ENCODE measurements around the gene DEGS2.

DEGS2 gene

DNA sequence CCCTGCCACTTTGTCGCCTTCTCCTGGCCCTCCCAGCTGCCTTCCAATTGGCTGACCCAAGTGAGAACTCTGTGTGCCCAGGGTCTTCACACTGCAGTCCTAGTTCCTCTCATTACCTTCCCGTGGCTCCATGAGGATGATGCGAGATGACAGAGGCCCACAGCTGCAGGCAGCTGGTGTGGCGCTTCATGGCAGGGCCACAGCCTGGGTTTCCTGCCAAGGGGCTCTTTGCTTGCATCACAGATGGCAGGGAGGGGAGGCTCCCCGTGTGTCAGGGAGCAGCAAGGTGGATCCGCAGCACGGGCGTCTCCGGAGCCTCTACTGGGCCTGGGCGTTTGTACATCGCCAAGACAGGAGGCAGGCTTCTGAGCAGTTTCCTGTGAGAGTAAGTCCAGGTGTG, 28.9 kb downstream of the DEGS2 start:
- no peak for DNase-seq

DNA sequence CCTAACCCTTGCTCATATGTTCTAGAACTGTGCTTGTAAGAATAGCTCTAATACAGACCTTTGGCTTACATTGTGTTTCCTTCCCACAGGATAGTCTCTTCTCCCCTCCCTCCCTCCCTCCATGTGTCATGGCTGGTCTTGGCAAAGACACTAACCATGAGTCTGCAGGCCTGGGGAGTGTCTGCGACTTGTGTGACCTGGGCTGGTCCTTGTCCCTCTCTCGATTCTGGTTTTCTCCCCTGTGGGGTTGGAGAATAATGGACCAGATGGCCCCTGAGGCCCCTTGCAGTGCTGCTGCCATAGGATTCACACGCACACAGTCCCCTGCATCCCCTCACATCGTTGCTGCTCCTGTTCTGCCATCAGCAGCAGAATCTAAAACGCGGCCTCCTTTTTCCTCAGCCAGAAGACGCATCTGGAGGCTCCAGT, 30.3 kb downstream of the DEGS2 start:
- no peak for DNase-seq

DNA sequence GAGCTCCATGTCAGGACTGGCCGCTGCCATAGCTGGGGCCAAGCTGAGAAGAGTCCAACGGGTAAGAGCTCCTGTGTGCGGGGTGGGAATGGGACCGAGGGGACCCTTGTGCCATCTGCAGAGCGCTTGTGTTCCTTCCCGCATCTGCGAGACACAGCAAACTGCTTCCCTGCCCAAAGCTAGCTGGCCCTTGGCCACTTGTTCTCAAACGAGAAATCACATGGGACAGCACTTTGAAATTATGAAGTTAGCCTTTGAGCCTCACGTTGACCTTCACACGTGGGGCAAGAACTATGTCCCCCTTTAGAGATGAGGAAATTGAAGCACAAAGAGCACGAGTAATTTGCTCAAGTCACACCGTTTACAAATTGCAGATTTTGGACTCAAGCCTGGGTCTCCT, 30.8 kb downstream of the DEGS2 start:
- no peak for DNase-seq

DNA sequence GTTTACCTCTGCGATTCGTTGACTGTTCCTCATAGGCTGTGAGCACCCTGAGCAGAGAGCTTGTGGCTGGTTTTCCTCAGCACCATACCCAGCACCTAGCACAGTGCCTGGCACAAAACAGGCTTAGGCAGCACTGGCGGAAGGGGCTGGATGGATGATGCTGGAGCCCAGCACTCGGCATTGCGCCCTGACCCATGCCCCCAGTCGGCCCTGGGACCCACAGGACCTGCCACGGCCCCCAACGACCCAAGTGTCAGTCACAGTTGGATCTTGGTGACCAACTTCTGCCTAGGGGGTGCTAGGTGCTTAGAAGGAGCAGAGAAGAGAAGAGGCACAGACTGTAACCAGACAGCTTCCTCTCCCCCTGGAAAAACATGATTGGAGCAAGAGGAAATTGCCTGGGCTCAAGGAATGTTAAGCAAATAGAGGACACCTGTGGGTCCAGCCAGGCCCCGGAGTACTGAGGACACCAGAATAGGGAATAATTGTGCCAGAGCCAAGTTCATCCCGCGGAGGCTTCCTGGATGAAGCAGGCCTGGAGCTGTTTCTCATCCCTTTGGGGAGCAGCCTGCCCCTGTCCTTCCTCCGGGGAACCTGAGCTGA, 31.5 kb downstream of the DEGS2 start:
- DNase-seq = no peak

DNA sequence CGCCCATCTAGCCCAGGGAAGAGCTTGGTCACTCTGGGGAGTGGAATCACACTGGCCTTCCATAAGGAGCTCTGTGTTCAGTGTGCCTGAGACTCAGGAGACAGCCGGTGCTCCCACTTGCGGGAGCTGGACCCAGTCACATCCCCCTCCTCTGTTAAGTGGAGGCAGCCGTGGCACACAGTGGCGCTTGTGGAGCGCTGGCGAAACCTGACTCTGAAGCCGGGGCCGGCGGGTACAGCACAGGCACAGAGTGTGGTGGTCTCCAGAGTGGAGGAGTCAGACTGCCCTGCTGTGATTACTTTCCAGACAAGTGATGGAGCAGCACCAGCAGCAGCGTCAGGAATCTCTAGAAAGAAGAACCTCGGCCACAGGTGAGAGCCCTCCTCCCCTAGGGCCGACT, 33.0 kb downstream of the DEGS2 start:
- no peak for DNase-seq

DNA sequence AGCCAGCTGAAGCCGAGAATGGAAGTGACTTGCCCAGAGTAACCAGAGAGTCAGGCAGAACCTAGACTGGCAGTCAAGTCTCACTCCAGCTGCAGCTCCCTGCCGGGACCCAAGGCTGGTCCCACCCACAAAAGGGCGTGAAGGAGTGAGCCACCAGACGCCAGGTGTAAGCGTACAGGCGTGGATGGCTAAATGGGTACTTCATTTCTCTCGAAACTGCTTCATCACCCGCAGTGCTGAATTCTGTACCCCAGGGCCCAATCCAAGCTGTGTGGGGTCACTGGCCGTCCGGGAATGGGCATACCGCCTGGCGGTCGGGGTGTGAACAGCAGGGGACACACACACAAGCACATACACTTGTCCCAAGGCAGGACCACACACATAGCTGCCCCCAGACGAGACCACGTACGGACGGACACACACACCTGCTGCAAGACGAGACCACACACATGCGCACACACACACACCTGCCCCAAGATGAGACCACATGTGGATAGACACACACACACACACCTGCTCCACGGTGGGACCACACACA, 34.8 kb downstream of the DEGS2 start:
- no peak for DNase-seq

DNA sequence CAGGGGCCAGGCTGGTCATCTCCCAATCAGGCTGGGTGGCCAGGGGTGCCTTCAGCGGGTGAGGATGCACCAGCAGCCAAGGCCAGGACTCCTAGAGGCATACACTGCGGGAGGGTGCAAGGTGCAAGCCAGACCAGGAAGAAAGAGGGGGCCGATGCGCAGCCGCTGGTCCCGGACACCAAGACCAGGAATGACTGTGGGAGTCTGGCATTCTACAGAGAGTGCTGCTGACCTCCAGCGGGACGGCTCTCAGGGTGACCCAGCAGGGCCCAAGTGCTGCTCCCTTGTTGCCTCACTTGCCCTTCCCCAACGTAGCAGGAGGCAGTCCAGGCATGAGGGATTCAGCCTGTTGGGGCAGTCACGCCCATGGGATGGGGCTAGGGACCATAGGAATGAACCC, 35.8 kb downstream of the DEGS2 start:
- no peak for DNase-seq

DNA sequence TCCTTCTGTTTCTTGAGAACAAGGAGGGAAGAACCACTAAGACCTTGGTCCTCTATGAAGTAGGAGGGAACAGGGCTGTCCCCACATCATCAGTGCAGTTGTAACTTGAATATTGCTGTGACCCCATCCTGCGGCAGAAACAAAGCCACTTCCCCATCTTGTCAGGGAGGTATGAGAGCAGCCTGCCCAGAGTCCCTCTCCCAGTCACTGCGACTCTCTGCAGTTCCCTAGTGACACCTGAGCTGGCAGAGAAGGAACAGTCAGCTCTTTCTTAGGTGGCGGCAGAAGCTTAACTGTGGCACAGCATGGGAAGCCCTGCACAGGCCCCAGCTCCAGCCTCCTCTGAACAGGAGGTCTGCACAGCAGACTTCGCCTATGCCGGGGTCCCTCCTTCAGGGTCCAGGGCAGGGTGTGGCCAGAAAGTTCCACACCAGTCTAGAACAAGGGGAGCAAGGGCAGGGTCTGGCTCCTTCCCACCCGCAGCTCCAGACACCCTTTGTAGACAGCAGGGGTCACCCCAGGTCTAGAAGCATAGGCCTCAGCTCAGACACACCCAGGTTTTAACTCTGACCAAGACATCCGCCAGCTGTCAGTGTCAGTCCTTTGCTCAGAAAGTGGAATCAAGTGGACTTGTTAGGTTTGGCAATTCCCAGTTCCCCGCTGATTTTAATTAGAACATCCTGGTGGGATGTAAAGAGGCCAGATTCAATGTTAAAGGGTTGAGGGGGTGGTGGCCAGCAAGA, 36.8 kb downstream of the DEGS2 start:
- no peak for DNase-seq

DNA sequence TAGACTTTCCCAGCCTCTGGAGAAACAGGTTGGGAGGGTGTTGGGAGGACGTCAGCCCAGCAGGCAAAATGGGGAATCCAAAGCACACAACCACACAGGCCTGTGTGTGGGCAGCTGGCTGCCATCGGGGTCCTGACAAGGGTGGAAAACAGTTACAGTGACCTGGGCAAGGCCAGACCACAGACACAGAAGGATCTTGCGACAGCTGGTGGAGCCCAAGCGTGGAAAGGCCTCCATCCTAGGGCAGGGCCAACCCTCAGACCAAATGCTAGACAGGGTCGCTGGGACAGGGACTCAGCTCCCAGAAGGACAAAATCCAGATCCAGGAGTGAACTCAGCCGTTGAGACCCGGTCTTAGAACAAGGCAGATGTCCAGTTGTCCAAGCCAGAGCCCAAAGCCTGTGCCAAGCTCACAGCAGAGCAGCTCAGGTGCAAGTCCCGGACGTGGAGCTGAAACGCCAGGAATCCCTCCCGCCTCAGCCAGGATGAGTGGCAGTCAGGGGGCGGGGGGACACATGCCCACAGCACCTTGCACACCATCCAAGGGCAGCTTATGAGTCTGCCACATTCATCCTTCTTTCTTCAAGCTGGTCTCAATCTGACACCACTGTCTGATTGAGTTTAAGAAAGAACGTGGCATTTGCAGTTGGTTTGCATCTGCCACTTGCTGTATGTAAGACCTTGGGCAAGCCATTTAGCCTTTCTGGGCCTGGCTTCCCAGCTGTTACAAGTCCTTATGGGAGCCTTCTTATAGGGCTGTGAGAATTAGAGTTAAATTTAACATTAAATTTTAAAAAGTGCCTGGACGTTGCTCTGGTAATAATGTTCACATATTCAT, 37.6 kb downstream of the DEGS2 start:
- DNase-seq = no peak

DNA sequence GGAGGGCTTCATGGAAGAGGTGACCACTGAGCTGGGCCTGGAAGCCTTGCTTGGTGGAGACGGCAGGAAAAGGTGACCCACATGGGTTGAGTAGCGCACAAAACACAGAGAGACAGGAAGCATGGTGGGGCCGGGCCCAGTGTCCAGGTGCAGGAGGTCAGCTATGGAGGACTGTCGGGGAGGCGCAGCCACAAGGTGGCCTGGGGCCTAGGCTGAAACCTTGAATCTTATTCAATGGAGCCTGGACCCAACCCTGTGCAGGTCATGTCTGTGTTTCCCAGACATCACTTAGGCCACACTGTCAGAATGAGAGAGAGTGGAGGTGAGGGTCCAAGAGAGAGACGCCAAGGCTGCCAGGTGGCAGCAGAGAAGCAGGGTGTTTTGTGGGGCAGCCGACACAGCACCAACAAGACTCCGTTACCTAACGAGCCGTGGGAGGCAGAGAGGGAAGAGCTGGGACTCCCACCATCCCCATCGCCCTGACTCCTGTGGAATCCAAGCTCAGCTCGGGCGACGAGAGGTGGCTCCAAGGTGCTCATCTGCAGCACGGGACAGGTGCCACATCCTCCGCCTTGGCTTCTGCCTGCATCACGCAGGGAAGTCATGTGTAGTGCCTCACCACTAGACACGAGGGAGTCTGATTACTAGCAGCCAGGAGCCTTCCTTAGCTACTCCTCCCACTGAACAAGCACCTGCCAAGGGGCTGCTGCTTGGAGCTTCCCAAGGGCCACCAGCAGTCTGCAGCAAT, 38.7 kb downstream of the DEGS2 start:
- DNase-seq = no peak

DNA sequence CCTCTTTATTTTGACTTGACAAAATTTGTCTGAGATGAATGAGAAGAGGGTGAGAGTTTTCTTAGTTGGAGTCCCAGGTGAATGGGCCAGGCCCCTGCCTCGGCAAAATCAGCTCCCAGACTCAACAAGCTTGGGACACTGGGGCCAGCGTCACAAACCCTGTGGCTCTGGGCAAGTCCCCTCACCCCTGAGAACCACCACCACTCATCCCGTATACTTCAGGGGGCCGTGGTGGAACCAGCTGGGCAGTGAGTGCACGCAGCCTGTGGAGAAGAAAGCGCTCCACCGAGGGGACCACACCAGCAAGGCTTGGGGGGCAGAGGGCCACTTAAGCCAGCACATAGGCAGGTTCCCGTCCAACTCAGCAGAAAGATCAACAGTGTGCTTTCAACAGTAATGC, 40.2 kb downstream of the DEGS2 start:
- no peak for DNase-seq

DNA sequence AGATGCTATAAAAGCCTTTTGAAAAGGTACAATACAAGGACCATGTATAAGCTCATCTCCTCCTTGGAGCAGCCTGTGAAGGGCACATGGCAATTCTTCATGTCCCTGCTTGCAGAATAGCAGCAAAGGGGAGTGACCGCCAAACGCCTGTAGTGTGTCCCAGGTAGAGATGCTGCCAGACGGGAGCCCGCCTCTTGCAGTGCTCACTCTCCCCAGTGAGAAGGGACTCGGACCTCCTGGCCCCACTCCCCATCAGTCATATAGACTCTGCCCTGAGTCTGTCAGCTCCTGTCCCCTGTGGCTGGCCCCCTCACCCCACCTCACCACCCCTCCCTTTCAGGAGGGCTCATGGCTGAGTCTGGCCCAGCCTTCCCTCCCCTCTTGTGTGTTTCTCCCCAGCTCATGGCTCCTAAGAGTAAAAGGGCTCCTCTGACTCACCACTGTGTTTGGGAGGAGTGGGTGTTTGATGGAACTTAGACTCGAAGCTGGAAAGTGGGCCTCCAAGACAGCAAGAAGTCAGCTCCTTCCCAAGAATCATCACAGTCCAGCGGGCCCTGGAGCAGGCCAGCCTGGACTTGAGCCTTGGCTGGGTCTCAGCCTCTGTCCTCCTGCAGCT, 40.9 kb downstream of the DEGS2 start:
- no peak for DNase-seq

DNA sequence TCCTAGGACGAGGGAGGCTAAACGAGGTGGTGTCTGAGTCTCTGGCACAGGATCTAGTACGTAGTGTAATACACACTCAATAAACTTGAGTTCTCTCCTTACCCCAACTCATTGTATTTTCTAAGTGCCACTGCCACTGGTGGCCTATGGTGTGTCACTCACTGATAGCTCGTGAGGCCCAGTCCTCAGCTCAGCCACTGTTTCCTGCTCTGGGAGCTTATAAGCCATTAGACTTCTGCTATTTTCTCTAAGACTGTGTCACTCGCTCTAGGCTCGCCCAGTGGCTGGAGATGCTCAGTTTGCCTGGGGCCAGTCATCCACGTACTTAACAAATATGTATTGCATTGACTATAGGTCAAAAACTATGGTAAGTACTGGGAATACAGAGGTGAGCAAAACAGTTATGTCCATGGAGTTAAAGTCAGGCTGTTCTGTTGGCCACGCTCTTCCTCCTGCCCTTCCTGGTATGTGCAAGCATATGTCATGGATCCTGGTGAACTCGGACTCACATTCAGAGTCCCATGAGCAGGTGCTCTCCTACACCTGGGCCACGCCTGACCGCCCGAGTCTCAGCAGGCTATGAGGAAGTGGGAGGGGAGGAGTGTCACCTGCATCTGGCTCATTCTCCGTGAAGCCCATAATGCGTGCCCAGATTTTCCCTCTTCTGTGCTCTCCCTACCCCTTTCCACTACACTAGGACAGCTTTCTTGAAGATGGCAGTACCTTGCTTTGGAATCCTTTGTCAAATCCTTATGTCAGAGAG, 41.6 kb downstream of the DEGS2 start:
- no peak for DNase-seq

DNA sequence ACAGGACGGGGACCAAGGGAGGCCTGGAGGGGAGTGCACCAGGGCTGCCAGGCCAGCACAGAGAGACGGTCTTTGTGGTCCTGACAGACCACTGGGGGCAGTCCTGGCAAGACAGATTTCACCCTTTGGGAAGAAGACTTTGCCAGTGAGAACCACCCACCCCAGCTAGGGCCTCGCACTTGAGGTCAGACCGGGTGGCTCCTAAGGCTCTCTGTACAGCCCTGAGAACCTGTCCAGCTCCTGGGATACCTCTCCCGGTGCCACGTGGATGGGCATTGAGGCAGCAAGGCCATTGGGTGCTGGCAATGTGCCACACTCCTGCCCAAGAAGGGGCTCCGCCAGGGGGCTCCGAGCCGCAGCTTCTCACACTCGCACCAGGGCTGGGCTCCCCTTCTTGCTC, 42.4 kb downstream of the DEGS2 start:
- DNase-seq = no peak

DNA sequence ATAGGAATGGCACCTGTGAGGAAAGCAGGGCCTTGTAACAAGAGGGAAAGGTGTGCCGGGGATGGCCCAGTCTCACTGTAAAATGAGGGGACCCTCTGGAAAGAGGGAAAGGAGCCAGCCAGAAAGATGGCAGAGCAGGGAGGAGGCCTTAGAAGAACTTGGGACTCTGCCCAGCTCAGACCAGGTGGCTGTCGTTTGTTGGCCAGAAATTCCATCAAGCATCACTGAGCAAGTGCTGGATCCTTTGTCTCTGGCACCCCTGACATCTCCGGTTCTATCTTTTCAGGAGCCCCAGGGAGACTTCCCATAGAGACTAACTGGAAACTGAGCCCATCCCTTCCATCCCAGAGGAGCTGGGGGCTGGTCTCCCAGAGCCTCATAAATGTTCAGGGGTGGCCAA, 43.3 kb downstream of the DEGS2 start:
- DNase-seq = no peak

DNA sequence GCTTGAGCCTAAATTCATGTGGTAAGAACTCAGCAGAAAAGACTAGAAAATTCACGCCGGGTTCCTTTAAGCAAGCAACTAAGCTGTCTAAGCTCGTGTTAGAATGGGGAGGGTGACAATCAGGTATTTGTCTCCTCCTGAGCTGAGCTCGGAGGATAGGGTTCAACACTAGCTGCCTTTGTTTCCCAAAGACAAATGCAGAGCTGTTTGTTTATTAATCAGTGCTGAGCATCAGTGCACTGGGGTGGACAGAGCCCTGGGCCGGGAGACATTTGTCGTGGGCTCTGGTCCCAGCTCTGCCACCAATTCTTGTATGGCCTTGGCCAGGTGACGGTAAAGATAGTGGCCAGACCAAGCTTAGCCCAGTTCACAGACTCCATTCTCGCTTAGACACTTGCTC, 43.7 kb downstream of the DEGS2 start:
- DNase-seq = no peak

DNA sequence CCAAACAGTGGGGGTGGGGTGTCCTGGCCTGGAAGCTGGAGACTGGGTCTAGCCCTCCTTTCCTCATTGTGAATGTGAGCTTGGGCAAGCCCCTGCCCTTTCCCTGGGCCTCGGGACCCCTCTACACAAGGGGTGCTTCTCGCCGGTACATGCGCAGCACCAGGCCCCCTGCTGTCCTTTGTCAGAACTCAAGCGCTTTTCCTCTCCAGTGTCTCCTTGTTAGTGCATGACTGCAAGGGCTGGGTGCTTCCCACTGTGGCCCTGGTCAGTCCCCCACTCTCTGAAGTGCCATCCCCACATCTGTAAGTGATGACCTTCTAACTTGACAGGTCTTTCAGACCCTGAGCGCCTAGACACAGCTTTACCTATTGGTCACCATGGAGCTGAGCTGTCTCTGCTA, 44.2 kb downstream of the DEGS2 start:
- DNase-seq = no peak

DNA sequence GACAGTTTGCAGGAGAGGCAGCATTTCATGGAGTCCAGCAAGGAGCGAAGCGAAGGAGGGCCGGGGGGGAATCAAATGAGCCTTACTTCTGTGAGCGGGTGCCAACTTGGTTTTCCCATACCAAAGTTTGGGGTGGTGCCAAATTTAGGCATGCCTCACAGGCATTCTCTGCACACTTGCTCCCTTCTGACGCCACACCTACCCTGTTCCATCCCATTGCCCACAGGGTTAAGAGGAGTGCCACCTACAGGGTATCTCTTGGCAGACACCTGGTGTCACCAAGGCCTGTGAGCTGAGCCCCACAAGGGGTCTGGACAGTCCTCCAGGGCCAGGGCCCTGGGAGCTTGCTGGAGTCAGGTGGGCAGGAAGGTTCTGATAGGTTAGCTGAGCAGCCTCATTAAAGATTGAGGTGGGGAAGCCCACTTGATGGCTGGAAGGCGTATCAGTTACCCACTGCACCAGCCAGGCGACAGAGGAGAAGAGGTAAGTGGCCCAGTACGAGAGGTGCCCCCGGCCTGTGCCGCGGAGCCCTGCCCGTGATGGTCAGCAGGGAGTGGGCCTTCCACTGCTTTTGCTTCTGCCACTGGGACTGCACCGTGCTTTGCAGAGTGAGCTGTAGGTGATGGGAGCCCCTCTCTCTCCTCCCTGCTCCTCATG, 45.2 kb downstream of the DEGS2 start:
- no peak for DNase-seq

DNA sequence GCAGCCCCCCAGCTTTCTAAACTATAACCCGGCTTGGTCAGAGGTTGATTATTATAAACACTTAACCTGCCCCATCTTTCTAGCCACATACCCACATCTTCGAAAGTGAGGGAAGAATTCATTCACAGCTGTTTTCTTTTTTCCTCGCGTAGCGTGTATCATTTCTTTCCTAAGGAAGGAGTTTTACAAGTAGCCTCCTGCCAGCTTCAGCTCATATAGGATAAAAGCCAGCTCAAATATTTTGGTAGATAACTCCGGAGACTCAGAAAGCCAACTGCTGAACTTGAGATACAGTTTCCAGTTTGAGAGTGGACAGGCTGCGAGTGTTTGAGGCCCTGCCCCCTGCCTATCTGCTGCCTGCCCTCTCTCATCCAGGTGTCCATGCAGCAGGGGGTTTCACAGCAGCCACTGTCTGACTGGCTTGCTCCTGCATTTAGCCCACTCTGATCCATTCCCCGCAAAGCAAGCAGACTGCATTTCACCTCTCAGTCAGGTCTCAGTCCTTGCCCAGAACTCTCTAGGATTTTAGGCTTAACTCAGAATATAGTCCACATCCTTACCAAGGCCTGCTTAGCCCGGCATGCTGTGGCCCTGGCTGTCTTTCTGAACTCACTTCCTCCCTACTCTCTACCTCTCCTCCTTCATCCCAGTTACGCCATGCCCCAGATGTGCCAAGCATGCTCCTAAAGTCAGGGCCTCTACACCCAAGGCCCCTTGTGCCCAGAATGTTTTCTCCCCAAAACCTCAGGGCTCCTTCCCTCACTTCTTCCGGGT, 47.3 kb downstream of the DEGS2 start:
- no peak for DNase-seq

DNA sequence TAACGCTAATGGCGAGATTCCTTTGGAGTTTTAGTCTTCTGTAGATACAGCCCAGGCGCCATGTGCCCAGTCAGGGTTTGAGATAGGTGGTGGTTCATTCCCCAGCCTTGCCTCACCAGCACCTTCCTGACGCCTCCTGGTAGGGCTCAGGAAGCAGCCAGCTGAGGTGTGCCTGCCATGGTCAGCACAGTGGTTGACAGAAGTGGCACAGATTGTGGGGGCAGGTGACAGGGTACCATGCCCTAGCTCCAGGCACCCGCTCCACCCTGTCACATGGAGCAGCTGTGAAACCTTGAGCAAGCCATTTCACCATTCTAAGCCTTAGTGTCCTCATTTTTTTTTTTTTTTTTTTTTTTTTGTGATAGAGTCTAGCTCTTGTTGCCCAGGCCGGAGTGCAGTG, 48.6 kb downstream of the DEGS2 start:
- no peak for DNase-seq

DNA sequence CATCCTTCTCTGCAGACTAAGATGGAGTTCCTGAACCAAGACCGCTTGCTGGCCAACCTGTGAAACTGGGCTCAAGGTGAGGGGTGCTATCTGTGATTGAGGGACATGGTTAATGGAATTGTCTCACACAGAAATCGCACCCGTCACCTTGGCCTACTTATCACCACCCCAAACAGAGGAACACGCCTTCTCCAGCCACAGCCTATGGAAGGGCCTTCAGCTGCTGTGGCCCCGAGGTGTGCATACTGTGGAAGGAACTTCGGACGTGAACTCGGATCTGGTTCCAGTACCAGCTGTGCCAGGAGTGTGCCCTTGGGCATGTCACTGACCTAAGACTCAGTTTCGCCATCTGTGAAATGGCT, 49.9 kb downstream of the DEGS2 start:
- no peak for DNase-seq

All from CD4-positive, alpha-beta T cell treated with Interferon alpha-2 for 1 hour (primary cell).